B cell (primary cell): Measurements from ENCODE around the gene LEMD1.

ENCODE experiments used
- CTCF ChIP-seq: fragments of 200-600 bp; IDR thresholded peaks from one replicate; pipeline ENCODE4 v1.8.0; 2022; ENCODE audit warnings: antibody characterized with exemption, mild to moderate bottlenecking
- EZH2 ChIP-seq: IDR thresholded peaks from 2 replicates; pipeline ENCODE4 v1.6.1; 2012; ENCODE audit warnings: borderline replicate concordance, low read depth, mild to moderate bottlenecking, moderate library complexity, low read length; ENCODE audit not compliant: insufficient read depth, poor library complexity, severe bottlenecking

GRCh38 chr1:205453466-205453865 lies 31.6 kb upstream of the LEMD1 start:
- TF ChIP-seq EZH2: no peak
- TF ChIP-seq CTCF: no peak
